GM19351 (cell line): ENCODE measurements around the gene HSDL1.
A peak's percentile ranks its signal among the peaks of the same experiment; 100 is the strongest.

Source experiments
- ATAC-seq: cut with Tn5 transposase; IDR thresholded peaks from one replicate; pipeline ENCODE4 v1.9.1; 2021; ENCODE audit warnings: mild to moderate bottlenecking, moderate library complexity; ENCODE audit not compliant: unreplicated experiment

The HSDL1 gene

DNA sequence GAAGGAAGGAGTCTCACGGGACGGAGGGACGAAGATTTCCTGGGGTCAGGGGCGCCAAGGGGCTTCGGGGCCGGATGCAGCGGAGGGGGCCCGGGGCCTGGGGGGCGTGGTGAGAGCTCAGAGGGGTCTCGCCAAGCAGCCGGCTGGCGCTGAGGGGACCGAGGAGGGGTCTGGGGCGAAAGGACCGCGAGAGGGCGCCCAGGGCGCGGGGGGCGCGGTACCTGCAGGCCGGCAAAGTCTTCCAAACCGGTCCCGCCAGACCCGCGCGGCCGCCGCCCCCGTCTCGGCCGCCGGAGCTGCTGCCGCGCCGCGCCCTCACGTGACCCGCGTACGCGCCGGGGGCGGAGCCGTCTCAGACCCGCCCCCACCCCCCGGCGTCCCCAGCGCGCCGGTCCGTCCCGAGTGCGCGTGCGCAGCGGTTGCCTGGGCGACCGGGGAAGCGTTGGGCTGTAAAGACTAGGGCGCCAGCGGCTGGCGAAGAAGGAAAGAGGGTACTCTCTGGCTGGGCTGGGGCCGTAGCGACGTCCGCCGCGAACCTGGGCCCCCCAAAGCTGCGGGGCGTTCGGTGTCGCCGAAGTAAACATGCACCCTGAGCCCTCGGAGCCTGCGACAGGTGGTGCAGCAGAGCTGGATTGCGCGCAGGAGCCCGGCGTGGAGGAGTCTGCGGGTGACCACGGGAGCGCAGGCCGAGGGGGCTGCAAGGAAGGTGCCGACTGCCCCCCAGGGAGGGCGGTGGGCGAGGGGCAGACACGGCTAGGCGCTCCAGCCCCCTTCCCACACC lies at the start of gene HSDL1, which contains the start of gene DNAAF1:
Gene HSDL1 (minus strand): TSS at position 319 of the 781 bp plus-strand sequence. CDS start 13,856 bp downstream, outside the sequence.
Gene DNAAF1 (plus strand): TSS at position 450 of the 781 bp plus-strand sequence. CDS start 133 bp downstream, at position 583.
- peak; percentile 83 for ATAC-seq

DNA sequence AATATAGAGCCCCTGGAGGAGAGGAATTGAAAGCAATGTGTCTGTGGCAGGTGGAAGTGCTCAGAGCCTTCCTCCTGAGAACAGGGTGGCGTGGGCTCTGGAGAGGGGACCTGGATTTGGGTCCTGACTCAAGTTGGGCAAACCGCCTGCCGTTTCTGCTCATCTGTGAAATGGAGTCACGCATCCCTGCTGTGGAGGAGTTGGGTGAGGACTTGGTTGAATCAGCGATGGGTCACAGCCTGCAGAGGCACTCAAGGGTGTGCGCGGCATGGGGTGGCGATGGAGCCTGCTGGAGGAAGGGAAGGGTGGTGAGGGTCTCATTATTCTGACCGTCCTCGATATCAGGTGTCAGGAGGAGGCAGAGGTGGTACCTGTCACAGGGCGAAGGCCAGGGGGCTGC lies 49.0 kb upstream of the HSDL1 start:
- no peak for ATAC-seq

DNA sequence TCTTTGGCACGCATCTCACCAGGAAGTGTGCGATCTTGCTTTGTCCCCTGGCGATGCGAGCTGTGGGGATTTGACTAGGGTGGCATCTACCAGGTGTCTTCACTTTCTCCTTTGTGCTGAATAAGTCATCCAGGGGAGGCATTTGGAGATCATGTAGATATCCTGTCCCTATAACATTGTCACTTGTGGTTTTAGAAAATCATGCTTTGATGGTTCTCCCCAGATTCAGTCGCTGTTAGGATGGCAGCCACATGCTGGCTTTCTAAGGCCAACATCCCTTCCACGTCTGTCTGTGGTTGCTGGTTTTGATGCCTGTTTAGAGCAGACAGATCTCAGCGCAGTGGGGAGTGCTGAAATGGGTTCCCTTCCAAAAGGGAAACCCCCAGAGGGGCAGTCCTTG lies 48.5 kb upstream of the HSDL1 start:
- ATAC-seq, result no peak

- no peak for ATAC-seq
Measured at GRCh38 chr16:84191466-84191865, 46.5 kb upstream of the HSDL1 start.

- no peak for ATAC-seq
Measured at GRCh38 chr16:84190731-84191388, 45.9 kb upstream of the HSDL1 start, which contains the start of gene ADAD2. Gene ADAD2 (plus strand): TSS chr16:84191157. CDS start chr16:84191231, 74 bp downstream.

DNA sequence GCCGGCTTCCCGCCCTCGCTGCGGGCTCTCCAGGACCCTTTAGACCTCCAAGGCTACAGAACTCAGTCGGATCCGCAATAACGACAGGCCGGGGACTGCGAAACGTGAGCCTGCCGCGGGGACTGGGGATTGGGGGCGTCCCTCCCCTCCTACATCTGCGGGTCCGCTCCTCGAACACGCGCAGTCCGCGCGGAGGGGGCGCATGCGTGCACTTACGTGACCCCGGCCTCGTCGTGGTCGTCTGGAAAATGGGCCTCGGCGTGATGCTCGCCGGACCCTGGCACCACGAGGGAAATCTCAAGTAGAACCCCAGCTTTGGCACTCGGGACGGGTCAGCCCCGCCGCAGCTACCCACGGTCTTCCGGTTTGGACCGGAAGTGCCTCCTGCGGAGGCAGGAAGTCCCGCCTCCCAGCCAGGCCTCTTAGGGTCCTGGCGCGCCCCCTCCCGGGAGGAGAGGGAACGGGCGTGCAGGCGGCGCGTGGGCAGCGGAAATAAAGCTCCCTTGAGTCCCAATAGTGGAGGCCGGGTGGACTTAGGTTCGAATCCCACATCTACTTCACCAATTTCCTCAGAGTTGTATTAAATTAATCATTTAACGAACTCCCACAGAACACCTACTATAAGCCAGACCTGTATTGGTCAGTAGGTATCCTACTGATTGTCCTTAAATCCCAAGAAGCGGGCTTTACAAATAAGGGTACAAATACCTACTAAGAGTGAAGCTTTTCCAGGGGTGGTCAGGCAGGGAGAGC lies 41.9 kb upstream of the HSDL1 start, which contains the start of gene TAF1C:
Gene TAF1C (minus strand): TSS at position 373 of the 753 bp plus-strand sequence. CDS start 2,069 bp downstream, outside the sequence.
- peak; percentile 96 for ATAC-seq

DNA sequence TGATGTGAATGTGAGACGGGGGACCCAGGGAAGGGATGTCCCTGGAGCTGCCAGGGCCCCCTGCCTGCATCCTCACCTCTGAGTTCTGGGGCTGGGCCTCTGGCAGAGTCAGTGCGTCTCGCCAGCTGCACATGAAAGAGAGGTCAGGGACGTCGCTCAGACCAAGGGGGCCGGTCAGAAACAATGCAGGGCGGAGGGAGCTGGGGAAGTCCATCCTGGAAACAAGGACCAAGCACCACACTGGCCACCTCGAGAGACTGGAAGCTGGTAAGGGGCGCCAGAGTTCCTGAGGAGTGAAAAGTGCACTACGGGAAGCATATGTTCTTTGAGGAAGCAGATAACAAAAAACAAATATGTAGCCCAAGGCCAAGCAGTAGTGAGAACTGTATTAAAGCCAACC lies 39.8 kb upstream of the HSDL1 start:
- ATAC-seq, result no peak

DNA sequence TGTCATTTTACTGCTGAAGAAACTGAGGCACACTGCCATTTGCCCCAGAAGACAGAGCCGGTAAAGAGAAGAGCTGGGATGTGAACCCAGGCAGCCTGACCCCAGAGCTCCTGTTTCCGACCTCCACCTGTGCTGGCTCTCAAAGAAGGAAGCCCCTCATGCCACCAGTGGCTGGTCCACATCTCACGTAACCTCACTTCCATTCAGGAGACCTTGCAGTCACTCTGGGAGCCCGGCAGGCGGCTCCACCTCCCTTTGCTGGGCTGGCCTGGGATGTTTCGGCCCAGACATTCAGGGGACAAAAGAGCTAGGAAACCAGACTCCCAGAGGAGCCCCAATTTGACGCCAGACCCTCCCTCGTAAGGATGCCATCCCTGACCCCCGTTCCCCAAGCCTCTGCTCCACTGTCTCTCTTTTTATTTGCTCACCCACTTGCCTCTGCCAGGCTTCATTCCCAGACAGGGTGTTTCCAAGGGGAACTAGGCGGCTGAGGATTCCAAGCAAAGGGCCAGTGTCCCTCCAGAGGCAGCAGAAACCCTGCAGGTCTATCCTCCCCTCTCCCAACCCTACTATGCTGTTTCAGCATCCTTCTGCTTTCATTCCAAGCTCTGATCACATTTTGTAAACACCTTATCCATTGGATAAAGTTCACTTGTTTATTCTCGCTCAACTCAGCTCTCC lies 39.1 kb upstream of the HSDL1 start:
- ATAC-seq, result no peak

DNA sequence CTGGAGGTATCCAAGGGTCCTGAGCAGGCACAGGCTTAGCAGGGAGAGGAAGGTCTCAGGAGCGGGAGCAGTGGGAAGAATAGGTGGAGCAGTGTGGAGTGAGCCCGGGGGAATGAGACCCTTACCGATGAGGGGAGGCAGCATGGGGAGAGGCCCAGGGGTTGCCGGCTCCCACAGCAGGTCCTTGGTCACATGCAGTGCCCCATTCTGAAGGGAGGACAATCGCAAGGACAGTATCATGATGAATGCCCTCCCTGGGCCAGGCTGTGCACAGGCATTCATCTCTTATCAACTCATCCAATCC lies 38.5 kb upstream of the HSDL1 start:
- no peak for ATAC-seq

DNA sequence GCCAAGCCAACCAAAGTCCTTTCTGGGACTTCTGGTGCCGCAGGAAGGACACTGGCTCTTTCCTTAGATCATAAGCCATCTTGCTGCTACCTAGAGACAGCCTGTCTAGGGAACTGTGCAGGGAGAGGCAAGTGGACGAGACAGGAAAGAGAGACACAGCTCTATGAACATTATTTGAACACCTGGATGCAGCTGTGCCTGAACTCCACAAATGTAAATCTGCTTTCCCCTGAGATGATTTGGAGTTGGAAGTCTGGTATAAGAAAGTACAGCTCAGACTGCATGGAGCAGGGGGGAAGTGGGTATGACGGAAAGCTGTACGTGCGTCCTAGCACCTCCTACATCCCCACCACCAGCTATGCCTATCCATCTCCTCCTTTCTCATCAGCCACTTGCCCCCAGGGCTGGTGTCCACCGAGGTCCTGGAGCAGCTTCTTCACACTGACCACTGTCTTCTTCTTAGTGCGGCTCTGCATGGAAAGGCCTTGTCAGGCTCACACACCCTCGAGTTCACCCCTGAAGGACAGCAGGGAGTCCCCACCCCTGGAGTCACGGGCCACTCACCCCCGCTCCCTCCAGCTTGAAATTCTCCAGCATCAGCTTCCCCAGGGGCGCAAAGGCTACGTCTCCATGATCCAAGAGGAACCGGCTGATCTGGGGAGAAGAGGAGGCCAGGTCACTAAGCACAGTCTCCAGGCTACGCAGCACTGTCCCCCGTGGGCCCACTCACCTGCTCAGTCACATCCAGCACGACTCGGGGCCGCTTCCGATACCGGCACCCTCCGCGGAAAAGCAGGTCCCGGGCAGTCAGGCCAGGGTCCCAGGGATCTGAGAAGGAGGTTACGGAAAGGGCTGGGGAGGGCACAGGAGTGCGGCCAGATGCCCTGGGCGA lies 37.9 kb upstream of the HSDL1 start:
- no peak for ATAC-seq

GRCh38 chr16:84182104-84182503 lies 37.1 kb upstream of the HSDL1 start:
- no peak for ATAC-seq

DNA sequence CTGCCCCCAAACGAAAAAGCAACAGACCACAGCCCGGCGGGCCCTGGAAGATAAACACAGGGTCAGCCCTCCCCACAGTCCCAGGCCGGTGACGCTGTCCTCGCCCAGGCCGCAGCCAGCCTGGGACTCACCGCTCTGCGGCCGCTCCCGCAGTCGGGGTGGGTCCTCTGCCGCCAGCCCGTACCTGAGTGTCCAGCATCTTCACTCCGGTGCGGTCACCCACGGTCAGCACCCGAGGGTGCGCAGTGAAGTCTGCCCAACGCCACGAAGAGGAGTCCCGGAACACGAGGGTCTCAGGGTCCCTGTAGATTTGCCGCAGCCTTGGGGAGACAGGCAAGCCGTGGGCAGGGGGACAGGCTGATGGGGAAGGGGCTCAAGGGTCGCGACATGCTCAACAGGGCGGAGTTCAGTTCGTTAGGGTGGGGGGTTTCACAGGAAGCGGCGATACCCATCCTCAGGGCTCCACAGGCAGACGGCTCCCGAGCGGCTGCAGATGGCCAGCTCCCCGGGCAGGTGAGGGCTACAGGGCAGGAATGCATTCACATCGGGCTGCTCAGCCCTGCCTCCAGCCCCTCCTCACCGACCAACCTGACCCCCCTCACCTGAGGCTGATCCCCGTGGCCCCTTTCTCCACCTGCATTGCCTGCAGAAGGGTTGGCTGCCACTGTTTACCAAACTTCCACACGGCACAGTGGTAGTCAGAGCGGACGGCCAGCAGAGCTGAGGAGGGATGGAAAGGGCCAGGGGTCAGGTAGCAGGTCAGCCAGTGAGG lies 36.4 kb upstream of the HSDL1 start:
- ATAC-seq, result no peak

GRCh38 chr16:84180519-84181140 lies 35.7 kb upstream of the HSDL1 start:
- ATAC-seq, result no peak

- no peak for ATAC-seq
Measured at GRCh38 chr16:84179612-84180320, 34.8 kb upstream of the HSDL1 start.

DNA sequence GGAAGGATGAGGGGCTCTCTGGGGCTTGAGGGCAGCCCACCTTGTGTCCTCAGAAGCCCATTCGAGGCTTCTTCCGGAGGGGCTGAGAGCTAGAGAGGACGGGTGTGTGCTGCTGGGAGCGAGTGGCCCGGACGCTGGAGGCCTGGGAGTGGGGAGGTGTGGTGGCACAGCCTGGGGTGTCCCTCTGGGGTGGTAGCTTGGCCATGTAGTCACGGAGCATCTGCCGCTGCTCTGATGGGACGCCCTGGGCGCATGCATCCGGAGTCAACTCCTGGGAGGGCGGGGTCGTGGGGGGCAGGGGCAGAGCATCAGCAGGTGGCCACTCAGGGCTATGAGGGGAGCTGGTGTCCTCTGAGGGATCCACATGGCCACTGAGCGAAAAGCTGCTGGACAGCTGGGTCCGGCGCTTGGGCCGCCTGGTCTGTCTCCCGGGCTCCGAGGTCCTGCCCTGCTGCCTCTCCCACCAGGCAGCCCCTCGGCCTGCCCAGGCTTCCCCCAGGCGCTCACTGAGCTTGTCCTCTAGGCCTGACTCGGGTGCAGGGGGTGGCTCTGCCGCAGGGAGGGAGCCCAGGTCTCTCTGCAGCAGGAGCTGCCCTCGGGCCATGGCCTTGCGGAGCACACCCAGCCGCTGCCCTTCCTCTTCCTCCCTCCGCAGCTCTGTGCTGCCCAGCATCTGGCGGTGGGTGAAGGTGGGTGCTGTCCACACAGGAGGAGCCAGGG lies 34.1 kb upstream of the HSDL1 start:
- ATAC-seq, result no peak

GRCh38 chr16:84178146-84178765 lies 33.3 kb upstream of the HSDL1 start:
- ATAC-seq, result no peak

DNA sequence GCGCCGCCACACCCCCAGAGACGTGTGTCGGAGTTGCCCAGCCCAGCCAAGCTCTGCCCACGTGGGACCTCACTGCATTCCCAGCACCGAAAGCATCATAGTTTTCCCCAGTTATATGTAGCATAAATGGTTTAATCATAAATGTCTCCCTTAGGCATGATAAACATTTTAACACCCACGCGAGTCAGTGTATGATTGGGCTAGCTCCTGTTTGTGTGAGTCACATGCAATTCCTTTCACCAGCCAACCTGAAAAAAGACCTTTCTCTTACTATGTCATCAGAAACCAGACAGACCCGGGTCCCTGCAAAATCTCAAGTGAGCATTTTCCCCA lies 32.7 kb upstream of the HSDL1 start:
- ATAC-seq, result no peak
